ENCODE results near the gene CFAP300. TPM values are rescaled to one million over a fixed set of nuclear protein-coding genes. Genes with fewer than 3 reads are reported as not detected.

Gene CFAP300
- total RNA-seq, 1 donor from 2014 or later = not detected

- H3K27me3 ChIP-seq = no peaks in the 10 kb centered on the region
- H3K4me3 ChIP-seq = peak overlapping the region; percentile 17 to 19
- peaks cover 5 to 44% of the 10 kb centered on the region in 2 donors for H3K4me1 ChIP-seq
- intact Hi-C loops (cut with DNase I) = no loop called here
- no peaks in the 10 kb centered on the region for H3K9me3 ChIP-seq
- peaks cover 0 to 17% of the 10 kb centered on the region in 2 donors for H3K36me3 ChIP-seq
- TF ChIP-seq, protein P1, sequence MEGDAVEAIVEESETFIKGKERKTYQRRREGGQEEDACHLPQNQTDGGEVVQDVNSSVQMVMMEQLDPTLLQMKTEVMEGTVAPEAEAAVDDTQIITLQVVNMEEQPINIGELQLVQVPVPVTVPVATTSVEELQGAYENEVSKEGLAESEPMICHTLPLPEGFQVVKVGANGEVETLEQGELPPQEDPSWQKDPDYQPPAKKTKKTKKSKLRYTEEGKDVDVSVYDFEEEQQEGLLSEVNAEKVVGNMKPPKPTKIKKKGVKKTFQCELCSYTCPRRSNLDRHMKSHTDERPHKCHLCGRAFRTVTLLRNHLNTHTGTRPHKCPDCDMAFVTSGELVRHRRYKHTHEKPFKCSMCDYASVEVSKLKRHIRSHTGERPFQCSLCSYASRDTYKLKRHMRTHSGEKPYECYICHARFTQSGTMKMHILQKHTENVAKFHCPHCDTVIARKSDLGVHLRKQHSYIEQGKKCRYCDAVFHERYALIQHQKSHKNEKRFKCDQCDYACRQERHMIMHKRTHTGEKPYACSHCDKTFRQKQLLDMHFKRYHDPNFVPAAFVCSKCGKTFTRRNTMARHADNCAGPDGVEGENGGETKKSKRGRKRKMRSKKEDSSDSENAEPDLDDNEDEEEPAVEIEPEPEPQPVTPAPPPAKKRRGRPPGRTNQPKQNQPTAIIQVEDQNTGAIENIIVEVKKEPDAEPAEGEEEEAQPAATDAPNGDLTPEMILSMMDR (IDR thresholded peaks at IDR 0.05) = no peak
- peak overlapping the region; percentile 10 to 51 for H3K27ac ChIP-seq
- DNase-seq (ENCODE audit: low spot score in 2 of 2) = no peak
Measured at GRCh38 chr11:102117472-102118113, 70.4 kb downstream of the CFAP300 start.

DNA sequence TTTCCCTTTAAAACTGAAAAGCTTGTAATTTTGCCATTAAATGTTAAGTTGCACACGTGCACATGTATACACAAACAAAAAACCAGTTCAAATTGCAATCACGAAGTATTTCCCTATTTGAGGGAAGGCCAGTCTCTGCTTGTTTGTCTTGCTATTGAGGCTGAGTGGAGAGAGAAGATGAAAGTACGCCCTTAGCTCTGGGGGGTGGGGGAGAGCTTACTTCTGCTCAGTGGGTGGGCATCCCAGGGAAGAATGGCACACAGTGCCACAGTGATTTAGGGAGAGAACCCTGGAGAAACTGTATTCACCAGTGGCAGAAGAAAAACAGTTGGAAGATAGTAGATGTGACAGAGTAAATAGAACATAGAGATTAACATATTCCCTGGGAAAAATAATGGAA, 71.7 kb downstream of the CFAP300 start:
- intact Hi-C loops (cut with DNase I) = no loop called here
- peaks cover 0 to 22% of the 10 kb centered on the region in 2 donors for H3K36me3 ChIP-seq

DNA sequence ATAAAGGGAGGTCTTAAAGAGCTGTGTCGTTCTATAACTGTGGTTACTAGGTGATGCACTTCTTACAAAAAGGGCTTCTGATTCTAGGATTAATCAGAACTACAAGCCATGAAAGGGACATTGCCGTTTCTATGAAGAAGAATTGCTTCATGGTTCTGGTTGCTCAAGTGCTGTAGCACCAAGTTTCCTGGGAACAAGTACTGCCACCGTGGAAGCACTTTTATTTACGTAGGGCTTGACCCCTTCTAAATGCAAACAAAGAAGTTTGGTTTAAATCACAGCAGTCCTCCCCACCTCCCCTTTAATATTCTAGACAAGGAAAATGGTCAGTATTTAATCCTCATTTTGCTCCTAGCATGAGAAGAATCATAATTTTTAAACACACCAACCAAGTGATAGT, 72.8 kb downstream of the CFAP300 start:
- Histone ChIP-seq H3K27ac (peak overlapping the region; percentile 21 to 47), H3K4me3 (peak overlapping the region in 1 of 2 donors; percentile 19), H3K4me1 (peaks cover 5 to 40% of the 10 kb centered on the region in 2 donors), H3K27me3 (no peaks in the 10 kb centered on the region), H3K9me3 (peaks cover 0 to 5% of the 10 kb centered on the region in 2 donors), H3K36me3 (peaks cover 0 to 16% of the 10 kb centered on the region in 2 donors)
- DNase-seq (ENCODE audit: low spot score in 2 of 2) = no peak
- intact Hi-C loops (cut with DNase I) = no loop called here
- TF ChIP-seq, protein P1 (IDR thresholded peaks at IDR 0.05) = no peak

More for the DNA sequence above, 71.7 kb downstream of the CFAP300 start:
- no peak for DNase-seq (ENCODE audit: low spot score in 2 of 2)
- TF ChIP-seq, protein P1 (IDR thresholded peaks at IDR 0.05) = no peak
- peak overlapping the region in 1 of 2 donors; percentile 14 for H3K27ac ChIP-seq
- H3K27me3 ChIP-seq = no peaks in the 10 kb centered on the region
- peak overlapping the region in 1 of 2 donors; percentile 9 for H3K4me3 ChIP-seq
- peaks cover 5 to 44% of the 10 kb centered on the region in 2 donors for H3K4me1 ChIP-seq
- peaks cover 0 to 5% of the 10 kb centered on the region in 2 donors for H3K9me3 ChIP-seq

GRCh38 chr11:102120437-102120973, 73.3 kb downstream of the CFAP300 start:
- intact Hi-C loops (cut with DNase I) = no loop called here
- Histone ChIP-seq H3K9me3 (peaks cover 0 to 5% of the 10 kb centered on the region in 2 donors), H3K36me3 (peaks cover 0 to 13% of the 10 kb centered on the region in 2 donors), H3K27ac (peak overlapping the region; percentile 21 to 47), H3K4me1 (peaks cover 5 to 38% of the 10 kb centered on the region in 2 donors), H3K4me3 (peak overlapping the region in 1 of 2 donors; percentile 19), H3K27me3 (no peaks in the 10 kb centered on the region)
- no peak for DNase-seq (ENCODE audit: low spot score in 2 of 2)
- TF ChIP-seq, protein P1 (IDR thresholded peaks at IDR 0.05) = no peak

GRCh38 chr11:102121329-102121728, 74.1 kb downstream of the CFAP300 start:
- TF ChIP-seq, protein P1 (IDR thresholded peaks at IDR 0.05) = no peak
- H3K4me1 ChIP-seq = peaks cover 5 to 33% of the 10 kb centered on the region in 2 donors
- peaks cover 3 to 13% of the 10 kb centered on the region in 2 donors for H3K36me3 ChIP-seq
- intact Hi-C loops (cut with DNase I) = no loop called here
- H3K27ac ChIP-seq = peak overlapping the region in 1 of 2 donors; percentile 47
- no peak for DNase-seq (ENCODE audit: low spot score in 2 of 2)
- H3K9me3 ChIP-seq = peaks cover 0 to 5% of the 10 kb centered on the region in 2 donors
- H3K27me3 ChIP-seq = no peaks in the 10 kb centered on the region
- H3K4me3 ChIP-seq = peak overlapping the region in 1 of 2 donors; percentile 19

Other genes with a start within 250 kb of the CFAP300 start
- gene CEP126, start 132.4 kb upstream of the CFAP300 start, total RNA-seq = 7.2 TPM
- not detected for gene ANGPTL5, start 130.9 kb upstream of the CFAP300 start, total RNA-seq
- gene YAP1, start 63.0 kb downstream of the CFAP300 start, total RNA-seq = 516 TPM

Measured in ascending aorta (tissue), 2 donors.